ENCODE data around the gene TLX1. TPM values are rescaled to one million over a fixed set of nuclear protein-coding genes. Genes with fewer than 3 reads are reported as not detected.

TLX1 gene
- total and polyA plus RNA-seq, 9 of the 15 experiments (the other 6 are each of a cell fraction or from before 2014, with no cell fraction given): 0.03 to 3.3 (median 0.19) TPM; not detected in 1

GRCh38 chr10:101141616-101142532 lies 10.8 kb downstream of the TLX1 start (continued):
- TF ChIP-seq ETS2 (tag; IDR thresholded peaks at IDR 0.05; ENCODE audit: borderline replicate concordance, poor library complexity, severe bottlenecking) (no peak), ATF6 (CRISPR knock-in tag; IDR thresholded peaks at IDR 0.05) (no peak), RFX1 (IDR thresholded peaks at IDR 0.05) (no peak), FIP1L1 (IDR thresholded peaks at IDR 0.05; ENCODE audit: low read depth, low read length, poor library complexity, severe bottlenecking) (no peak), ZNF354B (CRISPR knock-in tag; IDR thresholded peaks at IDR 0.05) (no peak), SIRT6 (IDR thresholded peaks at IDR 0.05; ENCODE audit: low read depth, low read length) (no peak), NFE2 (IDR thresholded peaks at IDR 0.05; ENCODE audit: low read depth) (peak; percentile 55), ZNF778 (CRISPR knock-in tag; IDR thresholded peaks at IDR 0.05) (no peak), FOXA3 (CRISPR knock-in tag; conservative IDR thresholded peaks at IDR 0.05 in 1 of 2, IDR thresholded peaks at IDR 0.05 in 1 of 2) (no peak), PREB (CRISPR knock-in tag; IDR thresholded peaks at IDR 0.05) (0 out of 2 replicates have a peak, but pooled peaks have one; percentile 22), ZNF699 (CRISPR knock-in tag; IDR thresholded peaks at IDR 0.05; ENCODE audit: insufficient replicate concordance) (no peak), MNT (conservative IDR thresholded peaks at IDR 0.05) (no peak), ZBTB7A (IDR thresholded peaks at IDR 0.05; ENCODE audit: borderline replicate concordance, control insufficient read depth, low read depth, low read length) (no peak), ZNF124 (CRISPR knock-in tag; IDR thresholded peaks at IDR 0.05) (no peak), MEIS2 (IDR thresholded peaks at IDR 0.05; ENCODE audit: partially characterized antibody) (no peak), POLR3G (IDR thresholded peaks at IDR 0.05; ENCODE audit: extremely low read depth, insufficient read length, insufficient replicate concordance) (no peak), ARID2 (IDR thresholded peaks at IDR 0.05) (0 out of 2 replicates have a peak, but pooled peaks have one; percentile 45), ZNF780A (CRISPR knock-in tag; IDR thresholded peaks at IDR 0.05) (no peak), SRSF3 (IDR thresholded peaks at IDR 0.05; ENCODE audit: insufficient read depth, low read length) (no peak), CREM (IDR thresholded peaks at IDR 0.05; ENCODE audit: low read depth) (0 out of 2 replicates have a peak, but pooled peaks have one; percentile 20), ZFP1 (CRISPR knock-in tag; IDR thresholded peaks at IDR 0.05) (no peak), KLF16 (IDR thresholded peaks at IDR 0.05) (0 out of 2 replicates have a peak, but pooled peaks have one; percentile 19)
